NCI-H345 (cell line): ENCODE measurements around the gene SLX4IP.
"Not testable (repeated sequence)": the region's sequence is repeated elsewhere in the genome, so short reads cannot be mapped to it uniquely, and the experiment has no call there.

Experiments used
- DNase-seq: peaks from one replicate; lab custom pipeline; 2025; lab: John Stamatoyannopoulos, UW

Gene SLX4IP

GRCh38 chr20:10573951-10574339 lies 138.8 kb downstream of the SLX4IP start:
- no peak for DNase-seq

GRCh38 chr20:10576411-10577090 lies 141.4 kb downstream of the SLX4IP start:
- no peak for DNase-seq

GRCh38 chr20:10577648-10578047 lies 142.5 kb downstream of the SLX4IP start:
- no peak for DNase-seq

- DNase-seq: no peak
These were observed 143.5 kb downstream of the SLX4IP start for GRCh38 chr20:10578607-10579006.

- DNase-seq: no peak
These were observed 144.8 kb downstream of the SLX4IP start for GRCh38 chr20:10579942-10580341.

- DNase-seq: no peak
These were observed 145.6 kb downstream of the SLX4IP start for GRCh38 chr20:10580700-10581099.

GRCh38 chr20:10581823-10582222 lies 146.7 kb downstream of the SLX4IP start:
- DNase-seq: no peak

GRCh38 chr20:10584371-10584770 lies 149.3 kb downstream of the SLX4IP start:
- DNase-seq: no peak

- no peak for DNase-seq
These were observed 150.2 kb downstream of the SLX4IP start for GRCh38 chr20:10585308-10585707.

- no peak for DNase-seq
These were observed 151.2 kb downstream of the SLX4IP start for GRCh38 chr20:10586296-10586695.

GRCh38 chr20:10590446-10590845 lies 155.3 kb downstream of the SLX4IP start:
- DNase-seq: not testable (repeated sequence)

GRCh38 chr20:10590950-10591671 lies 156.0 kb downstream of the SLX4IP start:
- DNase-seq: no peak

- no peak for DNase-seq
These were observed 156.9 kb downstream of the SLX4IP start for GRCh38 chr20:10591946-10592521.

GRCh38 chr20:10594296-10594868 lies 159.3 kb downstream of the SLX4IP start:
- no peak for DNase-seq

- no peak for DNase-seq
These were observed 160.2 kb downstream of the SLX4IP start for GRCh38 chr20:10595266-10595665.

- DNase-seq: no peak
These were observed 160.9 kb downstream of the SLX4IP start for GRCh38 chr20:10595985-10596384.

- DNase-seq: no peak
These were observed 161.6 kb downstream of the SLX4IP start for GRCh38 chr20:10596710-10597121.

GRCh38 chr20:10597637-10598036 lies 162.5 kb downstream of the SLX4IP start:
- no peak for DNase-seq

GRCh38 chr20:10602221-10602871 lies 167.2 kb downstream of the SLX4IP start:
- no peak for DNase-seq

- no peak for DNase-seq
These were observed 168.3 kb downstream of the SLX4IP start for GRCh38 chr20:10603378-10603777.

- DNase-seq: no peak
These were observed 169.1 kb downstream of the SLX4IP start for GRCh38 chr20:10603971-10604864.
